Endothelial cell of umbilical vein (primary cell): ENCODE measurements around the gene MBTPS1.

Experiments
- CTCF ChIP-seq, 2 donors: IDR thresholded peaks; 1 replicate in 1 of 2; 2 replicates in 1 of 2; pipeline ENCODE4 v1.5.1; 2011; ENCODE audit warnings: low read length in 2 of 2, mild to moderate bottlenecking in 2 of 2, moderate library complexity in 2 of 2, control low read depth in 1 of 2, inconsistent platforms in 1 of 2, low read depth in 1 of 2; ENCODE audit not compliant: insufficient read depth in 1 of 2; ENCODE audit errors: extremely low read depth in 1 of 2
- EZH2 ChIP-seq: IDR thresholded peaks from 2 replicates; pipeline ENCODE4 v1.6.1; 2012; ENCODE audit warnings: borderline replicate concordance, low read depth, mild to moderate bottlenecking, moderate library complexity, low read length, inconsistent platforms; ENCODE audit not compliant: severe bottlenecking
- MAX ChIP-seq: IDR thresholded peaks from 2 replicates; pipeline ENCODE4 v1.6.1; 2011; ENCODE audit not compliant: insufficient read depth, insufficient read length
- POLR2A ChIP-seq: IDR thresholded peaks from 2 replicates; pipeline ENCODE4 v1.6.1; 2012; ENCODE audit warnings: low read depth, mild to moderate bottlenecking, control low read depth, low read length

- TF ChIP-seq CTCF (IDR thresholded peaks at IDR 0.05; ENCODE audit: extremely low read depth in 1 of 2, insufficient read depth in 1 of 2, low read depth in 1 of 2, low read length in 2 of 2), result no peak
- TF ChIP-seq EZH2, result no peak
- TF ChIP-seq POLR2A, result no peak
- no peak for TF ChIP-seq MAX
These were observed 31.0 kb downstream of the MBTPS1 start for GRCh38 chr16:84085773-84086172.
